HG03571 (cell line): Measurements from ENCODE around the gene VWA3A.
"Not testable (repeated sequence)": the region's sequence is repeated elsewhere in the genome, so short reads cannot be mapped to it uniquely, and the experiment has no call there.

Experiments
- ATAC-seq: cut with Tn5 transposase; IDR thresholded peaks from one replicate; pipeline ENCODE4 v1.9.1; 2021; ENCODE audit not compliant: unreplicated experiment

VWA3A gene

GRCh38 chr16:22081050-22081449 lies 11.3 kb upstream of the VWA3A start:
- ATAC-seq, result no peak

GRCh38 chr16:22086440-22086839 lies 5.9 kb upstream of the VWA3A start:
- ATAC-seq, result no peak

- no peak for ATAC-seq
Measured at GRCh38 chr16:22088642-22089041, 3.7 kb upstream of the VWA3A start.

- ATAC-seq, result no peak
Measured at GRCh38 chr16:22089910-22090309, 2.4 kb upstream of the VWA3A start.

- ATAC-seq, result no peak
Measured at GRCh38 chr16:22091721-22092120, 620 bp upstream of the VWA3A start.

GRCh38 chr16:22093331-22093730 lies 990 bp downstream of the VWA3A start:
- ATAC-seq, result no peak

GRCh38 chr16:22093996-22094395 lies 1.7 kb downstream of the VWA3A start:
- ATAC-seq, result no peak

GRCh38 chr16:22098405-22099255 lies 6.3 kb downstream of the VWA3A start:
- no peak for ATAC-seq

- ATAC-seq, result no peak
Measured at GRCh38 chr16:22099256-22099975, 7.1 kb downstream of the VWA3A start.

- no peak for ATAC-seq
Measured at GRCh38 chr16:22103441-22103840, 11.1 kb downstream of the VWA3A start.

GRCh38 chr16:22109258-22109898 lies 17.0 kb downstream of the VWA3A start:
- ATAC-seq, result no peak

GRCh38 chr16:22111629-22112028 lies 19.3 kb downstream of the VWA3A start:
- not testable (repeated sequence) for ATAC-seq

GRCh38 chr16:22116095-22116700 lies 23.9 kb downstream of the VWA3A start:
- no peak for ATAC-seq

- no peak for ATAC-seq
Measured at GRCh38 chr16:22117609-22118008, 25.3 kb downstream of the VWA3A start.

- ATAC-seq, result no peak
Measured at GRCh38 chr16:22120440-22120839, 28.1 kb downstream of the VWA3A start.

GRCh38 chr16:22122239-22122638 lies 29.9 kb downstream of the VWA3A start:
- ATAC-seq, result no peak

- no peak for ATAC-seq
Measured at GRCh38 chr16:22123146-22123545, 30.8 kb downstream of the VWA3A start.

- ATAC-seq, result no peak
Measured at GRCh38 chr16:22123759-22124490, 31.6 kb downstream of the VWA3A start.

- ATAC-seq, result no peak
Measured at GRCh38 chr16:22124583-22125284, 32.4 kb downstream of the VWA3A start.

GRCh38 chr16:22126037-22126558 lies 33.8 kb downstream of the VWA3A start:
- ATAC-seq, result no peak
